Gastrocnemius medialis (tissue), 4 donors: ENCODE measurements around the gene LCN12. TPM values are rescaled to one million over a fixed set of nuclear protein-coding genes. Genes with fewer than 3 reads are reported as not detected.

Experiments
- ATAC-seq, 2 donors: fragments of 150-250 bp; one replicate each; pipeline ENCODE4 v1.9.1; 2016
- DNase-seq, 2 donors: peaks; one replicate each; pipeline ENCODE4 v3.0.0-alpha.2; 2019
- H3K27ac ChIP-seq, 4 donors: fragments of 200-600 bp; sonication (generic); 1 replicate in 1 of 4; 2 replicates in 3 of 4; pipeline ENCODE4 v1.5.1; 2016 to 2018; ENCODE audit warnings: mild to moderate bottlenecking in 2 of 4, moderate library complexity in 1 of 4
- H3K27me3 ChIP-seq, 3 donors: fragments of 200-600 bp; sonication (generic) in 2 of 3; 1 replicate in 1 of 3; 2 replicates in 2 of 3; pipeline versions ENCODE4 v1.5.1 to v1.6.0; 2016 to 2019; ENCODE audit warnings: mild to moderate bottlenecking in 1 of 3, moderate library complexity in 1 of 3
- H3K36me3 ChIP-seq, 2 donors: fragments of 200-600 bp; sonication (generic) in 1 of 2; one replicate each; pipeline ENCODE4 v1.5.1; 2017 to 2018
- H3K4me1 ChIP-seq, 2 donors: fragments of 200-600 bp; sonication (generic) in 1 of 2; one replicate each; pipeline ENCODE4 v1.5.1; 2016 to 2017; ENCODE audit warnings: mild to moderate bottlenecking in 2 of 2
- H3K4me3 ChIP-seq, 4 donors: fragments of 200-600 bp; sonication (generic) in 3 of 4; 1 replicate in 1 of 4; 2 replicates in 3 of 4; pipeline ENCODE4 v1.5.1; 2016 to 2019; ENCODE audit warnings: mild to moderate bottlenecking in 2 of 4
- H3K9me3 ChIP-seq, 3 donors: fragments of 200-600 bp; sonication (generic) in 2 of 3; 1 replicate in 1 of 3; 2 replicates in 2 of 3; pipeline ENCODE4 v1.5.1; 2016 to 2019
- CTCF ChIP-seq, 5 experiments: fragments of 450-650 bp in 3 of 5; fragments of 200-600 bp in 2 of 5; sonication (generic) in 2 of 5; IDR thresholded peaks in 4 of 5; conservative IDR thresholded peaks in 1 of 5; 1 replicate in 4 of 5; 2 replicates in 1 of 5; pipeline ENCODE4 v1.5.1; 2016 to 2019; ENCODE audit warnings: antibody characterized with exemption in 5 of 5, mild to moderate bottlenecking in 3 of 5, moderate library complexity in 3 of 5
- POLR2A ChIP-seq, 2 donors: fragments of 450-650 bp; IDR thresholded peaks; one replicate each; pipeline ENCODE4 v1.6.1; 2017; ENCODE audit warnings: antibody characterized with exemption in 2 of 2, mild to moderate bottlenecking in 2 of 2, moderate library complexity in 2 of 2
- in situ Hi-C, 4 donors: fragments of 200-750 bp; cut with MboI; loops; one replicate each; pipeline versions ENCODE4 v1.15.0 to v1.8.0; 2017; ENCODE audit warnings: low sequenced_read_pairs in 4 of 4
- intact Hi-C: fragments of 100-400 bp; cut with DNase I; formaldehyde crosslinking; loops from one replicate; pipeline ENCODE4 v1.15.1; 2023; ENCODE audit warnings: low total_unique reads
- total RNA-seq, 4 donors: library from RNA; depleted of rRNA; stranded (reverse); fragments of >200 nt; gene quantifications; one replicate each; pipeline versions ENCODE4 v1.1.0 to v1.2.3, GENCODE V29; 2016

Gene LCN12
- total RNA-seq, 4 donors from 2014 or later = not detected

GRCh38 chr9:136991993-136992818 lies 40.1 kb downstream of the LCN12 start, which contains the start of gene PAXX:
PAXX (plus strand) TSS chr9:136992422; CDS start chr9:136992444, 22 bp downstream.
- peak; percentile 85 to 88 for DNase-seq
- Histone ChIP-seq H3K9me3 (no peaks in the 10 kb centered on the region), H3K27ac (peak within 1 kb of the TSS; percentile 58 to 86 (median 80)), H3K27me3 (peaks cover 14 to 19% (median 18%) of the 10 kb centered on the region in 3 donors), H3K4me1 (peaks cover 6 to 12% of the 10 kb centered on the region in 2 donors), H3K36me3 (peaks cover 0 to 7% of the 10 kb centered on the region in 2 donors), H3K4me3 (peak within 1 kb of the TSS; percentile 65 to 95 (median 82))
- in situ Hi-C loops = no loop called here
- TF ChIP-seq POLR2A (IDR thresholded peaks at IDR 0.05) (peak in 1 of 2 donors; percentile 40), CTCF (IDR thresholded peaks at IDR 0.05 in 4 of 5, conservative IDR thresholded peaks at IDR 0.05 in 1 of 5) (no peak)
- intact Hi-C loops = loop anchor here (1.0 to 5.0 kb wide), 4 partner anchors 14 to 145 kb away; partner anchors contain the start of genes PHPT1 and TRAF2
- peak; percentile 90 to 94 for ATAC-seq

DNA sequence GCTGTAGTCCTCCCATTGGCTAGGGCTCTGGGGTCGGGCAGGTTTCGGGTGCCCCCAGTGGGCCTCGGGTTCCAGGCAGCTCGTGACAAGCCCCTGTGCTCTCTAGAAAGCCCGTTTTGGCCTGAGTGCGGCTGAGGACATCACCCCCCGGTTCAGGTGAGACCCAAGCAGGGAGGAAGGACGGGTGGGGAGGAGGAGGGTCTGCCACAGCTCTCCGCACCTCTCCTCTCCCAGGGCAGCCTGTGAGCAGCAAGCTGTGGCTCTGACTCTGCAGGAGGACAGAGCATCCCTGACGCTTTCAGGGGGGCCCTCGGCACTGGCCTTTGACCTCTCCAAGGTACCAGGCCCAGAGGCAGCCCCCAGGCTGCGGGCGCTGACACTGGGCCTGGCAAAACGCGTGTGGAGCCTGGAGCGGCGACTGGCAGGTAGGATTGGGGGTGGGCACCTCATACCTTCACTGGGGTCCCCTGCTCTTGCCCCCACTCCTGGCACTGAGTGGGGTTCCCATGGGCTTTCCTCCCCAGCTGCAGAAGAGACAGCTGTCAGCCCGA lies 40.8 kb downstream of the LCN12 start:
- TF ChIP-seq POLR2A (IDR thresholded peaks at IDR 0.05) (no peak), CTCF (IDR thresholded peaks at IDR 0.05 in 4 of 5, conservative IDR thresholded peaks at IDR 0.05 in 1 of 5) (no peak)
- H3K4me1 ChIP-seq = peaks cover 6 to 12% of the 10 kb centered on the region in 2 donors
- H3K9me3 ChIP-seq = no peaks in the 10 kb centered on the region
- H3K4me3 ChIP-seq = peak overlapping the region; percentile 65 to 95 (median 82)
- in situ Hi-C loops (no loop called here), intact Hi-C loops (loop anchor here (1.0 to 5.0 kb wide), 4 partner anchors 15 to 146 kb away; partner anchors contain the start of genes PHPT1 and TRAF2)
- no peak for ATAC-seq
- peaks cover 14 to 19% (median 18%) of the 10 kb centered on the region in 3 donors for H3K27me3 ChIP-seq
- no peak for DNase-seq
- peak overlapping the region; percentile 58 to 86 (median 80) for H3K27ac ChIP-seq
- H3K36me3 ChIP-seq = peaks cover 0 to 7% of the 10 kb centered on the region in 2 donors

DNA sequence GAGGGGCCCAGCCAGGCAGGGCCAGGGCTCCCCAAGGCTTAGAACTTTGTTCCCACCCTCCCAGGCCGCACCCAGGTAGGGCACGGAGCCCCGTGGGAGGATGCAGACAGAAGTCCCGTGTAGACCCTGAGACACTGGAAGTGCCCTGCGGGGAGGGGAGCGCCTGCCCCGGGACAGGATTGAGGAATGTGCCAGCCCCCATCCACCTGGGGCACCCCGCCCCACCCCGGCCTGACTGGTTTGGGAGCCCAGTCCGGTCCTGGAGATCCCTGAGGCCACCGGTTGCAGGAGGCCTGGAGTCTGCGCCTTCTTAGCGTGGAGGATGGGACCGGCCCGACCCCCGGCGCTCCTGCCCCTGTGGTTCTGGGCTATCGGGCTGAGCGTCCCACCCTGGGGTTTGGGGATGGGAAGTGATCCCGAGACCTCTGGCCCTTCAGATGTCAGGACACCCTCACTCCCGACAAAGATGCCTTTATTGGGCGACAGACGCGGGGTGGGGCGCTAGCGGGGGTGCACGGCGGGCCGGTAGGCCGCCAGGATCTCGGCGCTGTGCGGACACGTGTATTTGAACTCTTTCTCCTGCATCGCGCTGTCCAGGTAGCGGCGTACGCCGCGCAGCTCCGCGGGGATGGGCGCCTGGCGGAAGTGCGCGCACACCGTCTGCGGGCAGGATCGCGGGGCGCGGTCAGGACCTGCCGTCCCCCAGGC lies 42.3 kb downstream of the LCN12 start:
- peaks cover 14 to 19% (median 18%) of the 10 kb centered on the region in 3 donors for H3K27me3 ChIP-seq
- peaks cover 6 to 12% of the 10 kb centered on the region in 2 donors for H3K4me1 ChIP-seq
- in situ Hi-C loops = no loop called here
- H3K27ac ChIP-seq = no peak overlapping the region
- H3K36me3 ChIP-seq = peaks cover 0 to 7% of the 10 kb centered on the region in 2 donors
- H3K9me3 ChIP-seq = no peaks in the 10 kb centered on the region
- TF ChIP-seq POLR2A (IDR thresholded peaks at IDR 0.05) (no peak), CTCF (IDR thresholded peaks at IDR 0.05 in 4 of 5, conservative IDR thresholded peaks at IDR 0.05 in 1 of 5) (no peak)
- DNase-seq (no peak), ATAC-seq (no peak)
- intact Hi-C loops = loop anchor here (5.0 kb wide), 1 partner anchor 147 kb away; the partner anchor contains the start of gene PHPT1
- no peak overlapping the region for H3K4me3 ChIP-seq

DNA sequence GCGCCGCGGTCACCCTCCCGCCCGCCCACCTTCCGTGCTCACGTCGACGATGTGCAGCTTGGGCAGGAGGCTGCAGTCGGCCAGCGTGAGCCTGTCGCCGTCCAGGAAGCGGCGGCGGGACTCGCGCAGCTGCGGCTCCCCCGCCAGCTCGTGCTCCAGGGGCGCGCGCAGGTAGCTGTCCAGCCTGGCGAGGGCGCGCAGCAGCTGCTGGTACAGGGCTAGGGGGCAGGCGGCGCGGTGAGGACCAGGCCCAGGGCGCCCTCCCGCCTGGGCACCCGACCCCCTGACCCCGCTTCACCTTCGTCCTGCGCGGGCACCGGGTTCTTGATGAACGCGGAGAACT lies 42.8 kb downstream of the LCN12 start:
- TF ChIP-seq CTCF (IDR thresholded peaks at IDR 0.05 in 4 of 5, conservative IDR thresholded peaks at IDR 0.05 in 1 of 5) (no peak), POLR2A (IDR thresholded peaks at IDR 0.05) (no peak)
- Histone ChIP-seq H3K4me1 (peaks cover 6 to 12% of the 10 kb centered on the region in 2 donors), H3K4me3 (no peak overlapping the region), H3K27me3 (peaks cover 14 to 19% (median 18%) of the 10 kb centered on the region in 3 donors), H3K36me3 (peaks cover 0 to 7% of the 10 kb centered on the region in 2 donors), H3K27ac (no peak overlapping the region), H3K9me3 (no peaks in the 10 kb centered on the region)
- in situ Hi-C loops = no loop called here
- ATAC-seq = no peak
- intact Hi-C loops = loop anchor here (5.0 kb wide), 1 partner anchor 148 kb away; the partner anchor contains the start of gene PHPT1
- DNase-seq = no peak
